Mesendoderm (in vitro differentiated cells): ENCODE data around the gene STIM2.
A peak's percentile ranks its signal among the peaks of the same experiment; 100 is the strongest.

ENCODE experiments used
- DNase-seq: peaks from one replicate; pipeline ENCODE4 v3.0.0; 2013
- H2AK5ac ChIP-seq: 2 replicates; pipeline ENCODE4 v1.6.1; 2013; ENCODE audit warnings: low read length, inconsistent platforms
- H2BK120ac ChIP-seq: 2 replicates; pipeline ENCODE4 v1.6.1; 2013; ENCODE audit warnings: low read depth, mild to moderate bottlenecking, low read length, moderate library complexity, mixed read lengths
- H2BK15ac ChIP-seq: replicated peaks from 2 replicates; pipeline ENCODE4 v1.6.1; 2013; ENCODE audit warnings: low read depth, mild to moderate bottlenecking, moderate library complexity
- H2BK5ac ChIP-seq: 2 replicates; pipeline ENCODE4 v1.6.1; 2013; ENCODE audit warnings: low read length, inconsistent platforms
- H3K18ac ChIP-seq: 2 replicates; pipeline ENCODE4 v1.6.1; 2013; ENCODE audit warnings: mild to moderate bottlenecking, low read length, mixed read lengths
- H3K23ac ChIP-seq: one replicate; pipeline ENCODE4 v1.6.1; 2013; ENCODE audit warnings: low read length
- H3K27ac ChIP-seq: 2 replicates; pipeline ENCODE4 v1.5.1; 2013; ENCODE audit warnings: low read depth, mild to moderate bottlenecking, inconsistent platforms, low read length, moderate library complexity
- H3K27me3 ChIP-seq: 2 replicates; pipeline ENCODE4 v1.6.1; 2013; ENCODE audit warnings: low read length, control low read depth, mild to moderate bottlenecking, inconsistent platforms; ENCODE audit not compliant: insufficient read depth, poor library complexity
- H3K36me3 ChIP-seq: 2 replicates; pipeline ENCODE4 v1.6.1; 2013; ENCODE audit warnings: low read length, inconsistent platforms; ENCODE audit not compliant: control insufficient read depth, insufficient read depth
- H3K4ac ChIP-seq: one replicate; pipeline ENCODE4 v1.6.1; 2013; ENCODE audit warnings: low read depth, mild to moderate bottlenecking, low read length, moderate library complexity
- H3K4me1 ChIP-seq: 2 replicates; pipeline ENCODE4 v1.6.1; 2013; ENCODE audit warnings: low read depth, low read length, inconsistent platforms; ENCODE audit not compliant: control insufficient read depth
- H3K4me2 ChIP-seq: 2 replicates; pipeline ENCODE4 v1.6.1; 2013; ENCODE audit warnings: low read length
- H3K4me3 ChIP-seq: 2 replicates; pipeline ENCODE4 v1.5.1; 2013; ENCODE audit warnings: mild to moderate bottlenecking, low read length
- H3K56ac ChIP-seq: one replicate; pipeline ENCODE4 v1.6.1; 2013; ENCODE audit warnings: low read length
- H3K79me1 ChIP-seq: 2 replicates; pipeline ENCODE4 v1.6.1; 2013; ENCODE audit warnings: low read length, inconsistent platforms
- H3K79me2 ChIP-seq: 2 replicates; pipeline ENCODE4 v1.6.1; 2013; ENCODE audit warnings: mild to moderate bottlenecking, low read length; ENCODE audit not compliant: control insufficient read depth, insufficient read depth
- H3K9ac ChIP-seq: 2 replicates; pipeline ENCODE4 v1.6.1; 2013; ENCODE audit warnings: low read length, inconsistent platforms
- H4K5ac ChIP-seq: one replicate; pipeline ENCODE4 v1.6.1; 2013; ENCODE audit warnings: low read length
- H4K8ac ChIP-seq: one replicate; pipeline ENCODE4 v1.6.1; 2013; ENCODE audit warnings: low read depth, mild to moderate bottlenecking, control low read depth, low read length, moderate library complexity
- WGBS: extraction: QIAGEN DNeasy Blood & Tissue Kit; methylation state at CpG from one replicate; pipeline ENCODE4 v1.1.7; 2013; ENCODE audit warnings: low lambda C conversion rate, missing lambda C conversion rate; ENCODE audit not compliant: insufficient coverage; ENCODE audit errors: extremely low coverage; 5-methylcytosine and 5-hydroxymethylcytosine counted together

The STIM2 gene

GRCh38 chr4:26867914-26868684, 7.5 kb downstream of the STIM2 start:
- H4K8ac ChIP-seq = no peak overlapping the region
- no peak overlapping the region for H3K4me2 ChIP-seq
- H3K79me1 ChIP-seq = peaks cover 8% of the 10 kb centered on the region
- H3K4me3 ChIP-seq = no peak overlapping the region
- DNase-seq = no peak
- peaks cover 24% of the 10 kb centered on the region for H3K4me1 ChIP-seq
- peak overlapping the region; percentile 64 for H2AK5ac ChIP-seq
- peak overlapping the region; percentile 62 for H3K56ac ChIP-seq
- peak overlapping the region; percentile 68 for H3K4ac ChIP-seq
- peak overlapping the region; percentile 38 for H2BK120ac ChIP-seq
- no peak overlapping the region for H2BK5ac ChIP-seq
- peak overlapping the region; percentile 96 for H3K18ac ChIP-seq
- no peaks in the 10 kb centered on the region for H3K36me3 ChIP-seq
- no peak overlapping the region for H3K27ac ChIP-seq
- H3K79me2 ChIP-seq = peaks cover 28% of the 10 kb centered on the region
- no peaks in the 10 kb centered on the region for H3K27me3 ChIP-seq
- no peak overlapping the region for H3K23ac ChIP-seq
- no peak overlapping the region for H2BK15ac ChIP-seq
- no CpG with 5 or more reads among the region's 3 CpGs for WGBS
- no peak overlapping the region for H4K5ac ChIP-seq
- no peak overlapping the region for H3K9ac ChIP-seq

GRCh38 chr4:26870576-26871262, 10.1 kb downstream of the STIM2 start:
- no peaks in the 10 kb centered on the region for H3K36me3 ChIP-seq
- no peak overlapping the region for H3K18ac ChIP-seq
- WGBS = no CpG with 5 or more reads among the region's 2 CpGs
- no peak overlapping the region for H3K4me3 ChIP-seq
- no peak overlapping the region for H3K4ac ChIP-seq
- H3K4me2 ChIP-seq = no peak overlapping the region
- H2AK5ac ChIP-seq = no peak overlapping the region
- no peak overlapping the region for H2BK5ac ChIP-seq
- no peak overlapping the region for H3K56ac ChIP-seq
- H3K79me2 ChIP-seq = peaks cover 20% of the 10 kb centered on the region
- H4K5ac ChIP-seq = no peak overlapping the region
- H3K79me1 ChIP-seq = peaks cover 8% of the 10 kb centered on the region
- H4K8ac ChIP-seq = no peak overlapping the region
- H3K23ac ChIP-seq = no peak overlapping the region
- H3K27ac ChIP-seq = no peak overlapping the region
- DNase-seq = peak; percentile 63
- H2BK120ac ChIP-seq = no peak overlapping the region
- no peak overlapping the region for H3K9ac ChIP-seq
- H2BK15ac ChIP-seq = no peak overlapping the region
- no peaks in the 10 kb centered on the region for H3K27me3 ChIP-seq
- H3K4me1 ChIP-seq = peaks cover 19% of the 10 kb centered on the region

- H4K8ac ChIP-seq = no peak overlapping the region
- no peak overlapping the region for H3K9ac ChIP-seq
- H2BK120ac ChIP-seq = no peak overlapping the region
- H3K4ac ChIP-seq = no peak overlapping the region
- no peak overlapping the region for H3K4me2 ChIP-seq
- H2BK15ac ChIP-seq = no peak overlapping the region
- H3K27me3 ChIP-seq = no peaks in the 10 kb centered on the region
- no peak overlapping the region for H2BK5ac ChIP-seq
- no peaks in the 10 kb centered on the region for H3K36me3 ChIP-seq
- peaks cover 8% of the 10 kb centered on the region for H3K79me1 ChIP-seq
- no peak overlapping the region for H3K27ac ChIP-seq
- no peak overlapping the region for H3K23ac ChIP-seq
- H3K79me2 ChIP-seq = peaks cover 23% of the 10 kb centered on the region
- no peak overlapping the region for H2AK5ac ChIP-seq
- H4K5ac ChIP-seq = no peak overlapping the region
- peaks cover 12% of the 10 kb centered on the region for H3K4me1 ChIP-seq
- H3K4me3 ChIP-seq = no peak overlapping the region
- no peak overlapping the region for H3K18ac ChIP-seq
- DNase-seq = peak; percentile 88
- no CpG with 5 or more reads among the region's 3 CpGs for WGBS
- no peak overlapping the region for H3K56ac ChIP-seq
Observed at GRCh38 chr4:26871611-26872010, 11.0 kb downstream of the STIM2 start.

GRCh38 chr4:26873391-26874026, 12.9 kb downstream of the STIM2 start:
- Histone ChIP-seq H3K4ac (no peak overlapping the region), H3K79me1 (peaks cover 12% of the 10 kb centered on the region), H4K5ac (no peak overlapping the region), H3K56ac (no peak overlapping the region), H4K8ac (no peak overlapping the region), H3K9ac (no peak overlapping the region), H3K4me2 (no peak overlapping the region), H2BK120ac (no peak overlapping the region), H3K27ac (no peak overlapping the region), H3K4me1 (peaks cover 8% of the 10 kb centered on the region), H3K23ac (no peak overlapping the region), H2AK5ac (no peak overlapping the region), H2BK15ac (no peak overlapping the region), H2BK5ac (no peak overlapping the region), H3K27me3 (no peaks in the 10 kb centered on the region), H3K79me2 (peaks cover 28% of the 10 kb centered on the region), H3K4me3 (no peak overlapping the region), H3K18ac (peak overlapping the region; percentile 5), H3K36me3 (no peaks in the 10 kb centered on the region)
- peak; percentile 47 for DNase-seq
- WGBS = no CpG with 5 or more reads among the region's 10 CpGs

GRCh38 chr4:26874110-26874509, 13.5 kb downstream of the STIM2 start:
- no peak overlapping the region for H3K23ac ChIP-seq

More at GRCh38 chr4:26874110-26874509, 13.5 kb downstream of the STIM2 start:
- no peaks in the 10 kb centered on the region for H3K27me3 ChIP-seq
- H4K8ac ChIP-seq = no peak overlapping the region
- H3K4me3 ChIP-seq = no peak overlapping the region
- H3K79me2 ChIP-seq = peaks cover 24% of the 10 kb centered on the region
- H3K36me3 ChIP-seq = no peaks in the 10 kb centered on the region
- H2BK15ac ChIP-seq = no peak overlapping the region
- no peak for DNase-seq
- H3K4me2 ChIP-seq = no peak overlapping the region
- H2BK5ac ChIP-seq = no peak overlapping the region
- peak overlapping the region; percentile 5 for H3K18ac ChIP-seq
- no CpG with 5 or more reads among the region's 7 CpGs for WGBS
- no peak overlapping the region for H3K9ac ChIP-seq
- no peak overlapping the region for H3K56ac ChIP-seq
- no peak overlapping the region for H4K5ac ChIP-seq
- H3K27ac ChIP-seq = no peak overlapping the region
- no peak overlapping the region for H2AK5ac ChIP-seq
- H3K4me1 ChIP-seq = peaks cover 4% of the 10 kb centered on the region
- no peak overlapping the region for H3K4ac ChIP-seq
- peaks cover 10% of the 10 kb centered on the region for H3K79me1 ChIP-seq
- H2BK120ac ChIP-seq = no peak overlapping the region
